Activated CD8-positive, alpha-beta memory T cell treated with anti-CD3 and anti-CD28 coated beads for 24 hours (primary cell): ENCODE measurements around the gene FXN.
"Not testable (repeated sequence)": the region's sequence is repeated elsewhere in the genome, so short reads cannot be mapped to it uniquely, and the experiment has no call there.

ENCODE experiments used
- DNase-seq: peaks from one replicate; pipeline ENCODE4 v3.0.0-alpha.2; 2020

The FXN gene

DNA sequence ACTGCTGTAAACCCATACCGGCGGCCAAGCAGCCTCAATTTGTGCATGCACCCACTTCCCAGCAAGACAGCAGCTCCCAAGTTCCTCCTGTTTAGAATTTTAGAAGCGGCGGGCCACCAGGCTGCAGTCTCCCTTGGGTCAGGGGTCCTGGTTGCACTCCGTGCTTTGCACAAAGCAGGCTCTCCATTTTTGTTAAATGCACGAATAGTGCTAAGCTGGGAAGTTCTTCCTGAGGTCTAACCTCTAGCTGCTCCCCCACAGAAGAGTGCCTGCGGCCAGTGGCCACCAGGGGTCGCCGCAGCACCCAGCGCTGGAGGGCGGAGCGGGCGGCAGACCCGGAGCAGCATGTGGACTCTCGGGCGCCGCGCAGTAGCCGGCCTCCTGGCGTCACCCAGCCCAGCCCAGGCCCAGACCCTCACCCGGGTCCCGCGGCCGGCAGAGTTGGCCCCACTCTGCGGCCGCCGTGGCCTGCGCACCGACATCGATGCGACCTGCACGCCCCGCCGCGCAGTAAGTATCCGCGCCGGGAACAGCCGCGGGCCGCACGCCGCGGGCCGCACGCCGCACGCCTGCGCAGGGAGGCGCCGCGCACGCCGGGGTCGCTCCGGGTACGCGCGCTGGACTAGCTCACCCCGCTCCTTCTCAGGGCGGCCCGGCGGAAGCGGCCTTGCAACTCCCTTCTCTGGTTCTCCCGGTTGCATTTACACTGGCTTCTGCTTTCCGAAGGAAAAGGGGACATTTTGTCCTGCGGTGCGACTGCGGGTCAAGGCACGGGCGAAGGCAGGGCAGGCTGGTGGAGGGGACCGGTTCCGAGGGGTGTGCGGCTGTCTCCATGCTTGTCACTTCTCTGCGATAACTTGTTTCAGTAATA, at the start of gene FXN:
FXN (plus strand) TSS at position 315 of the 871 bp plus-strand sequence; CDS start at position 346, 31 bp downstream.
- DNase-seq, result peak; percentile 95

DNA sequence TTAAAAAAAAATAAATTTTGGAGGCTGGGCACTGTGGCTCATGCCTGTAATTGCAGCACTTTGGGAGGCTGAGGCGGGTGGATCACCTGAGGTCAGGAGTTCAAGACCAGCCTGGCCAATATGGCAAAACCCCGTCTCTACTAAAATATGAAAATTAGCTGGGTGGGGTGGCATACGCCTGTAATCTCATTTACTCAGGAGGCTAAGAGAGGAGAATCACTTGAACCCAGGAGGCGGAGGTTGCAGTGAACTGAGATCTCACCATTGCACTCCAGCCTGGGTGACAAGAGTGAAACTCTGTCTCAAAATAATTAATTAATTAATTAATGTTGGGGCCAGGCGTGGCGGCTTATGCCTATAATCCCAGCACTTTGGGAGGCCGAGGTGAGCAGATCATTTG, 48.6 kb upstream of the FXN start:
- DNase-seq, result not testable (repeated sequence)

DNA sequence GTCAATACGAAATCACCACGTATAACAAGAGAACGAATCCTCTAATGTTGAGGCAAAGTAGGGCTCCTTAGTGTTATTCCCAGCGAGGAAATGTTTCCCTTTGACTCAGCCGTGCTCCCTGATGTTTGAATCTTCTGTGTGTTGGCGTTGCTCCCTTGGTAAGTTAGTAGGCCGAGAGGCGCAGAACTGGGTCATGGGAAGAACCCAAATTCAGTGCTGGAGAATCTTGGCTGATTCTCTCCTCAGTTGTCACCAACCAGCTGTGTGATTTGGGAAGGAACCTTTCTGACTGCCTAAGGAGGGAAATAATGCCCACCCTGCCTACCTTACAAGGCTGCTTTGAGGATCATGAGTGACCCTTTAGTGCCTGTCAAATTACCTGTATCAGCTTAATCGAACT, 44.1 kb upstream of the FXN start:
- no peak for DNase-seq

DNA sequence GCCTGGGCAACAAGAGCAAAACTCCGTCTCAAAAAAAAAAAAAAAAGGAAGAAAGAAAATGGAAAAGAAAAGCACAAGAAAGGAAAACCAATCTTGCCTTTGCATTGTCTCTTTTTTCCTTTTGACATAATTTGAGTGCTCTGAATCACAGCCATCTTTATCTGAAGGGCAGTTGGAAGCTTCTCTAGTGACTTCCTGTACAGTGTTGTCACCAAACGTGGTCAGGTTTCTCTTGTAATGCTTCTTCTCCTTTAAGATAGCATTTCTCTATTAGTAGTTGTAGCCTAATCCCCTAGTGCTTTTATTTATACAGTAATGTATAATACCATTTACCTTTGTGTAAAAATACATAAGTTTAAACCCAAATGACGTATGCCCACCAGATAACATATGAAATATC, 39.8 kb upstream of the FXN start:
- no peak for DNase-seq

DNA sequence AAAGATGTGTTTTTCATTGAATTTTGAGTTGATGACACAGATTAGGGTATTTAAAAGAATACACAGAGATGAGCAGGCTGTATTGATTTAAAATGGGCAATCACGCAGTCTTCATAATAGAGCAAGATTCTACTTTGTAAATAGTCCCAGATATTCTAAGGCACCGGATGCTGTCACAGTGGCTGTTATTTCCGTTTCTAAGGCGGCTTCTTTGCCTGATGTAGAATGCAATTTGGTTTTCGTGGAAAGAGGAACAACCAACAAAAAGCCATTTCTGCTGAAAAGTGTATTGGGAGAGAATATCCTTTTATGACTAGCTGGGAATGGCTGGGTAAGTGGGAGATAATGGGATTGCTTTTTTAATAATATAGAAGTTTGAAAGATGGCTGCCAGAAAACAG, 39.1 kb upstream of the FXN start:
- no peak for DNase-seq

DNA sequence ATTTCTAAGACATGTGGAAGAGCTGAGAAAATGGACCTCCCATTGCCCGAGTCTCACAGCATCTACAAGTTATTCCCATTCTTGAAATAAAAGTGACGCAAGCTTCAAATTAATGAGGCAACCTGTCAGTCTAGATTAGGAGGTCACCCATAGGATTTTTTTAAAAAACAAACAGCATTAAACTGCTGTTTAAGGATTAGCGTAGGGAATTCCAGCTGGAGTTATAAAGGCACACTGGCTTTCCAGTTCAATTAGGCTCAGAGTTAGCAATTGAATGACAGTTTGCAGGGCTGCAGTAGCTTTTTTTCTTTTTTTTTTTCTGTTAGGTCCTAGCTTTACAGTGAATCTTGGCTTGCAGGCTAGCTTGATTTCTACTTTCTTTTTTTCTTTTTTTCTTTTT, 37.9 kb upstream of the FXN start:
- DNase-seq, result no peak

DNA sequence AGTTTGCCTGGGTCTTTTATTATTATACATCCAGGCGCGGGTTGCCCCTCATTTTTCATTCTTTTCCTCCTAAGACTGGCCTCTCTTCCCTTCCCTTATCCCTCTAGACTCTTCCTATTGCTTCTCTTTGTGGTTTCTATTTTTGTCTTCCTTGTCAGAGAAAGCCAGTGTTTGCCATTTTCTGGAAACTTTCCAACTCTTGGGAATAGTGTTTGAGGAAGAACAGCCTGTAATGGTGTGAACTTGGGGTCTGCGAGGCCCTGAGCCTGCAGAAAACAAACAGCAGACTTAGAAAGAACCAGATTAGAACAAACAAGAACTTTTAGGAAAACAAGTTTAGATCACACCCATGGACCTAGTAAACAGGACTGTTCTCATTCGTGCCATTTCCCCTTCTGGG, 37.2 kb upstream of the FXN start:
- no peak for DNase-seq

DNA sequence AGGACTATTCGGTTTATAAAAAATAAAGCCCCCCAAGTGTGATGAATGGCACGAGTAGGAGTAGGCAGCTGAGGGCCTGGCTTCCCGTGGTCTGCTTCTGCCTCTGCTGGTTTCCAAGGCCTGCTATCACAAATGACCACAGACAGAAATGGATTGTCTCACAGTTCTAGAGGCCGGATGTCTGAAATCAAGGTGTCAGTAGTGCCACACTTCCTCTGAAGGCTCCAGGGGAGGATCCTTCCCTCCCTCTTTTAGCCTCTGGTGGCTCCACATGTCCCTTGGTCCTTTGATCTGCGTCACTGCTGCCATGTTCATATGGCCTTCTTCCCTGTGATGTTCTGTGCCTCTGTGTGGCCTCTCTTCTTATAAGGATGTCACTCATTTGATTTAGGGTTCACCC, 36.7 kb upstream of the FXN start:
- no peak for DNase-seq

DNA sequence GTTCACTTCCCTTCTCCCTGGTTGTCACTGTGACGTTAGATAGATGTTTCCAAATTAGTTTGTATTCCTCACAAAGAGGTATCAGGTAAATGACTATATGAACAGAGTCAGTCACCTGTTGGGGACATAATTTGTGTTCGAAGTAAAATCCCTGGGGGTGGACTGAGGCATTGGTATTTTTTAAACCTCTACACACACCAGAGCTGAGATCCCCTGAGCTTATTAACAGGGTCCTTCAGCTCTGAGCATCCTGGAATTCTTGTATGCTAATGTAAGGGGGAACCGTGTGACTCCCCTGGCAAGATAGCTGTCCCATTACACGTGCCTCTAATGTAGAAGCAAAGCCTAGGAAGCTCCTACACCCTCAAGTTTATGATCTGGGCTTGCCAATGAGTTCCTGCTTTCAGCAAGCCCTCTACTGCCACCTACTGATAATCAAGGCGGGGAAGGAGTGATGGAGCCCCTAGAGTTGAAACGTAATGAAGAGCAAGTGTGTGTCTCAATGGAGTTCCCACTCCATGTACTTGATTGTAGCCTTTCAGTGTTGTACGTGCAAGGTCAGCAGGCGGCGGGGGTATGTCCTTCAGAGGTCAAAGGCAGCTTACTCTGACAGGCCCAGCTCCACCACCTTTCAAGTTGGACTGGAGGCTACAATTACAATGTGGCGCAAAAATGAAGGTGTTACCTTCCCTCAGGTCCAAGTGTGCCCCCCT, 36.0 kb upstream of the FXN start:
- DNase-seq, result peak; percentile 71

DNA sequence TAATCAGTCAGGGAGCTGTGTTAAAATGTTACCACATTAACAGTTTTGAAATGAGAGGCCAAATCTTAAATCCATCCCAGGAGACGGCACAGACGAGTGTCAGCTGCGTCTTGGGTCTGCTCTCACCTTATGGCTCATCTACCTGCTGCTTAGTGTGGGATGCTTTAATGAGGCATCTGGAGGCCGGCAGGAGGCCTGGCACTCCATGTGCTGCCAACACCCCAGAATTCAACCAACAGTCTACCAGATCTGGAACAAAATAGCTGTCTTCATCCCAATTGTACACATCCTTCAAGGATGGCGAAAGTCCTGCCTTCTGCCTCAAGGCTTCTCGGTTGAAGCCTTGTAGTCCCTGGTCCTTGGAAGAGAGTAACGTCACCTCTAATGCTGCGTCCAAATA, 33.6 kb upstream of the FXN start:
- no peak for DNase-seq

DNA sequence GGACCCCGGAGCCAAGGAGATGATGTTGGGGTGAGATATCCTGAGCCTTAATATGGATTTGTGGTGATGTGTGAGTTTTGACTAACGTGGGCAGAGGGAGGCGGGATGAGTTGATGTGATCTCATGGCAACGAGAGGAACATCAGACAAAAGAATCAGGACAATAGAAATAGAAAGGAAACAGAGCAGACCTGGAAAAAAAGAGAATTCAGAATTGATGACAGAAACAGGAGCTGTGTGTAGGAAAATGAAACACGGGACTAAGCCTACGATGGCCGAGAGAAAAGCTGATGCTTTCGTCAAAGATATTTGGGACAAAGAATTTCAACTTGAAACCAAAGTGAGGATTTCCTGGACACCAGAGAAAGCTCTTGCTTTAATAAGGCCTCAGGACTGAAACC, 32.5 kb upstream of the FXN start:
- DNase-seq, result no peak

DNA sequence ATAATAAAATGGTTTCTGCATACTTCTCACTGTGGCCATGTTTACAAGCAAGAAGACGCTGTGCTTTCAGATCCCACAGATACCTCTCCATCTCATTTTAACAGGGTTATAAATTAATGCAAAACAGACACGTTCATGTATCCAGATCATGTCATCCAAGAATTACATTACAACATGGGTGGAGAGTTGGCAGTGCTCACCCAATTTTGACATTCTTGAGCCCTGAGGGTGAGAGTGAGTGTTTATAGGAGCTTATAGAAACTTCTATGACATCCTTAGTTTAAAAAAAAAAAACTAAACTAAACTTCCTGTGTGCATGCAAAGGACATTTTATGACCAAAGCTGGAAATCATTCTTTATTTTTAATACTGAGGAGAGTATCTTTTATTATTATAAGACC, 30.7 kb upstream of the FXN start:
- no peak for DNase-seq

DNA sequence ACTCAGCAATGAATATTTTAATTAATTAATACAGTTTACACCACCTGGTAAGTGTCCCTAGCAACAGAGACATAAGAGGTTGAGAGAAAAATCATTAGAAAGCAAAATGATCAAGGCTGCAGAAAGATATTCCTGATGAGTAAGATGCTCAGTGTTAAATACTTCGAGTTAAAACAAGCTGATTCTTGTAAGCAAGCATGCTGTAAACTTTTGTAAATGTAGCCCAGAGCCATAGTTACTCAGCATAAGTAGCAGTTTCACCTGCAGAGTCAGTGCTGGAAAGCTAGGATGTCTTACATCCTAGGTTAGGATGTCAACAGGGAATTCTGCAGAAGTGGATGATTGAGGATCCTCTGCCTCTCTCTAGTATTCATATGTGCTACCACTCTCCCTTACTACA, 25.8 kb upstream of the FXN start:
- no peak for DNase-seq

DNA sequence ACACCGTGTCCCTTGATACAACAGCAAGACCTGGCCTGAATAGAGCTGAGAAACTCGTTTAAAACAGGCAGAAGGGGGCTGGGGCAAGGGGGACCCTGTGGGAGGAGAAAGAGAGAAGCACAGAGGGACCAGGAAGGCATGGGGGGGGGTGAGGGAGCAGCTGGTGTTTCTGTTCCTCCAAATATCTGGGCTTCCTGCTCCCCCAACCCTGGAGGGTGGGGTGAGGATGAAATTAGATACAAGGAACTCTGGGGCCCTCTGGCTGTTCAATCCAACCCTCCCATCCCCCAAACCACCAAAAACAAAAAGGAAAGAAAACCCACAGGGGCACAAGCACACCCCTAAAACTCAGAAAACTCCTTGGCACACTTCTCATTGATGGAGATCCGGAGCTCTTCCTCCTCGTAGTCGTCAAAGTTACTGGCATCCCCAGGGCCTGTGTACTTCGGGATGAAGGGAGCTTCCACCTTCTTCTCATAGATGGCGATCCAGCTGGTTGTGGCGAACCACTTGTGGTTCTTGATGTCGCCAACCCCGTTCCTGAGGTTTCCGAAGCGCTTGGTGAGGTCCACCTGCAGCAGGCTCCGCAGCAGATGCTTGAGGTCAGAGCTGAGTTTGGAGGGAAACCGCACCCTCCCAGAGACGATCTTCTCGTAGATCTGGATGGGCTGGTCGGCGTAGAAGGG, 22.7 kb upstream of the FXN start:
- no peak for DNase-seq

DNA sequence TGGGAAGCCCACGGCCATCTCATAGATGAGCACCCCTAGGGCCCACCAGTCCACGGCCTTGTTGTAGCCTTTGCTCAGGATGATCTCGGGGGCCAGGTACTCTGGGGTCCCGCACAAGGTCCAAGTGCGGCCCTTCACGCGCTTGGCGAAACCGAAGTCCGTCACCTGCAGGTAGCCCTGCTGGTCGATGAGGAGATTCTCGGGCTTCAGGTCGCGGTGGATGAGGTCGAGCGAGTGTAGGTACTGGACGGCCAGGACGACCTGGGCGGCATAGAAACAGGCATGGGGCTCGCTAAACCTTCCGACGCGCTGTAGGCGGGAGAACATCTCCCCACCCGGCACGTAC, 22.2 kb upstream of the FXN start:
- DNase-seq, result no peak

DNA sequence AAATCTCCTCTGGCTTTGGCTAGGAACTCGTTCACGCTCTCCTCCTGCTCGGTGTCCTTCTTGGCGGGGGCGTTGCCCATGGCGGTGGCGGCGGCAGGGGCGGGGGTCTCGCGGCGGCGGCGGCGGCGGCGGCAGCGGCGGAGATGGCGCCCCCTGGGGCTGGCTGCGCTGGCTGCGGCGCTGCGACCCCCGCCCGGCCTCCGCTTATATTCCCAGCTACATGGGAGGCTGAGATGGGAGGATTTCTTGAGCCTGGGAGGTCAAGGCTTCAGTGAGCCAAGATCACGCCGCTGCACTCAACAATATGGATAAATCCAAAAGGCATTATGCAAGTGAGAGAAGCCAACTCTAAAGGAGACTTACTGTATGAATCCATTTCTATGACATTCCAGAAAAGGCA, 21.5 kb upstream of the FXN start, which contains the start of gene PRKACG:
PRKACG (minus strand) TSS at position 101 of the 400 bp plus-strand sequence; CDS start at position 80, 21 bp downstream.
- no peak for DNase-seq

DNA sequence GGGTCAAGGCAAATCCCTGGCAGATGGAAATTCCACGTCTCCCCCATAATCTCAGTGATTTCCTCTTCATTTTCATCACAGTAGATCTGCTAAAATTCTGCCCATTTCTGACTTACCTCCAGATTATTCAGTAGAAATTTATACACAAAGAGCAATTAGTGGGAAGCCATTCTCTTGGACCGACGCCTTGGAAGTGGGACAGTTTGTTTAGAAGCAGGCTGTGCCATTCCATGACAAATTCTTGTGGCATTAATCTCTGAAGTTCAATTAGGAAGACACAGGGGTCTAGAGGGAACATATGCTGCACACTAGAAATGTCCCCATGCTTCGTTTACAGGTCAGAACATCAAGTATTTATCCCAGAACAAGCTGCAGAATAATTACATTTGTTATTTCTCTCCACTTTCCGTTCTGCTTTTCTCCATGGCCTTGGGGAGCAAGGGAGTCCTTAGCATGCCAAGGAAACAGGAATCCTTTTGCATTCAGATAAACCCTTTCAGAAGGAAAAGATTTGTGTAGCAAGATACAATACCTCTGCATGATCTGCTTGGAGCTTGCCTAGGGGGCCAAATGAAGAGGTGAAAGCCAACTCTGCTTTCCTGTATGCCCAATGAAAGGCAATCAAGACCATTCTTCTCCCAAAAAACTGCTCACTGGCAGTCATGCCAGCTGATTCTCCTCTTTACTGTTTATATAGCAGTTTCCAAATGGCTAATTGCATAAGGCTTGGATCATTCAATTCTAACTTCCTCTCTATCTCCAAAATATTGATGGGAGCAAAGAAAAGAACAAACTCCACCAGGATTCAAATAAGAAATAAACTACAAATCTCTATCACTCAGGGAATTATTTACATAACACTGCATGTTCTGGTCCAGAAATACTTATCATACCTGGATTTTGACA, 19.1 kb upstream of the FXN start:
- DNase-seq, result no peak

DNA sequence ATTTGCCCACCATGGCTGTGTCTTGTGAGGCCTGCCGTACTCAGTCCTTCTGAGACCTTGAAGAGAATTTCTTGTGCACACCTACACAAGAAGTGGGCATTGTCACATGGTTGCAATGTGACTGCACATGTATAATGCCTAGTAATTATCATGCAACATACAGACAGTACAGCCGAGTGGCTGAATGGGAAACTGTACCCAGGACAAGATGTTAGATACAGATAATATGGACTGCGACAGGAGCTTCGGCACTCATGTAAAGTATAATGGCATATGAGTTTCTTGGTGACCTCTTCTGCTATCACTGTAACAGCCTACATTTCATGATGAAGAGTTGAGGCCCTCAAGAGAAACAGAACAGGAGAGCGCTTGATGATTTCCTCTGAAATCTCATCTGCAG, 16.8 kb upstream of the FXN start:
- no peak for DNase-seq

DNA sequence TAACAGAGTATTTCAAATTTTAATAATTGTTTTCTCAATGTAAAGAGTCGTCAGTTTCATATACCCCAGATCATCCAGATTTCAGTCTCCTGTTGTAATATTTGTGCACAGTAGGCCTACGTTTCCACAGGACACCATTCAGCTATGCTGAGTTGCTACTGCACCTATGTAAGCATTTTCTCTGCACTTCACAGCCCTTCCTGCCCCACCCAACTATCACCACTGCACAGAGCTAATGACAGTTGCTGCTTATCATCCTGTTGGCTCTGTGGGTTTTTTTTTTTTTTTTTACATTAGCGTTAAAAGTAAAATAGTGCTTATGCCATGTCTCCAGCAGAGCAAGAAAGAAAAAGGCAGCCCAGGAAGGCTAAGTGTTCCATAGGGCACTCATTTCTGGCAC, 15.7 kb upstream of the FXN start:
- no peak for DNase-seq

DNA sequence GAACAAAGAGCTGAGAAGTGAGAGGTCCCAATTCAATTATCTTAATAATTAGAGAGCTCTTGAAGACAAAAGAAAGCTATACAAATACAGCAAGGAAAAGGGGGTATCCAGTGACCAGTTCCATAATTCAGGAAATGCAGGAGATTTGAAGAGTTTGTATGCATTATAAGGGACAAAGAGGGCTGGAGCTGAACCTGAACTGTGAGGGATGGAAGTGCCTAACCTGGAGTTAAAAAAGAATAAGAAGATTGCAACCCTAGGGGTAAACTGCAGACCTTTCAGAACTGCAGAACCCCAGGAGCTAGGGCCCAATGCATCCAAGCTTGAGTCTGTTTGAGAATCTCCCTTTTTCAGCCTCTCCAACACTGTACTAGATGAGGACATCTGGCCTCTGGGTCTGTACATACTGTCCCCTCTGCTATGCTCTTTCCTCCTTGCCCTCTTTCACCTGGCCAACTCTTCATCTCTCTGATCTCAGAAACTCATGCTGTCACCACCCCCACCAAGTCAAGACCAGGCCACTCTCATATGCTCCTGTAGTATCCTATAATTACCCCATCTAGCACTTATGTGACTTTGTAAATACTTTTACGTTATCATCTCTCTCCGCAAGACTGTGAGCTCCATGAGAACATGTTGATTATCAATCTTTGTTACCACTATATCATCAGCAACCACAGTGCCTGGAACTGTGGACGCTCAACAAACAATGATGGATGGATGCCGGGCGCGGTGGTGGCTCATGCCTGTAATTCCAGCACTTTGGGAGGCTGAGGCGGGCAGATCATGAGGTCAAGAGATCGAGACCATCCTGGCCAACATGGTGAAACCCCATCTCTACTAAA, 15.0 kb upstream of the FXN start:
- DNase-seq, result no peak

DNA sequence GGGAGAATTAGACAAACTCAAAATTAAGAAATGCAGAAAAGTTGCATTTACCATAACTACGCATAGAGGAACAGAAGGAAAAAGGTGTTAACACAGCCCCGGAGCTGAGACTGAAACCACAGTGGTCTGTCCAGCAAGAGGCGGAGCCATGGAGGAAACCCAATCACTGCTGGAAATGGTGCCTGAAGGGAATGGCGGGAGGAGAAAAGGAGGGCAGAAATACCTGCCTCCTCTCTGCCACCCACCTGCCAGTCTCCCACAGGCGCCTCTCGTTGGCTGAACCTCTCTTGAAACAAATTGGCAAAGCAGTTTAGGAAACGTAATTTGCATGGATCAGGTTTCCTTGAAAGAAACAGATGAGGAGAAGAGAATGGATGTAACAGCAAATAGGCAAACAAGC, 11.9 kb upstream of the FXN start:
- no peak for DNase-seq
